Thyroid gland (tissue), 4 donors: ENCODE data around the gene NR3C2. TPM values are rescaled to one million over a fixed set of nuclear protein-coding genes. Genes with fewer than 3 reads are reported as not detected.
A peak's percentile ranks its signal among the peaks of the same experiment; 100 is the strongest.

Experiments used
- DNase-seq, 2 donors: peaks; one replicate each; pipeline ENCODE4 v3.0.0-alpha.2; 2019
- H3K27ac ChIP-seq, 3 donors: fragments of 200-600 bp; sonication (generic); 1 replicate in 2 of 3; 2 replicates in 1 of 3; pipeline ENCODE4 v1.5.1; 2016 to 2019; ENCODE audit warnings: mild to moderate bottlenecking in 1 of 3, moderate library complexity in 1 of 3
- H3K27me3 ChIP-seq: fragments of 200-600 bp; sonication (generic); one replicate; pipeline ENCODE4 v1.5.1; 2019
- H3K36me3 ChIP-seq, 2 donors: fragments of 200-600 bp; sonication (generic); one replicate each; pipeline ENCODE4 v1.5.1; 2016 to 2019
- H3K4me1 ChIP-seq, 2 donors: fragments of 200-600 bp; sonication (generic); one replicate each; pipeline ENCODE4 v1.5.1; 2017 to 2019
- H3K4me3 ChIP-seq, 3 donors: fragments of 200-600 bp; sonication (generic); replicated peaks in 1 of 3; 1 replicate in 2 of 3; 2 replicates in 1 of 3; pipeline ENCODE4 v1.5.1; 2016; ENCODE audit warnings: mild to moderate bottlenecking in 1 of 3
- H3K9me3 ChIP-seq: fragments of 200-600 bp; sonication (generic); one replicate; pipeline ENCODE4 v1.5.1; 2017
- CTCF ChIP-seq, 6 experiments: fragments of 200-600 bp in 3 of 6; fragments of 450-650 bp in 3 of 6; sonication (generic) in 3 of 6; IDR thresholded peaks; one replicate each; pipeline ENCODE4 v1.5.1; 2016 to 2019; ENCODE audit warnings: antibody characterized with exemption in 6 of 6, mild to moderate bottlenecking in 2 of 6, inconsistent platforms in 1 of 6, moderate library complexity in 1 of 6
- POLR2A ChIP-seq, 2 donors: fragments of 450-650 bp; IDR thresholded peaks; one replicate each; pipeline ENCODE4 v1.6.1; 2017; ENCODE audit warnings: antibody characterized with exemption in 2 of 2, mild to moderate bottlenecking in 2 of 2, moderate library complexity in 1 of 2
- WGBS, 2 donors: methylation state at CpG; one replicate each; pipeline ENCODE4 v1.1.5; 2017; 5-methylcytosine and 5-hydroxymethylcytosine counted together
- intact Hi-C: fragments of 100-400 bp; cut with DNase I; formaldehyde crosslinking; loops from one replicate; pipeline ENCODE4 v1.15.1; 2023
- total RNA-seq, 4 donors: library from RNA; depleted of rRNA; stranded (reverse); fragments of >200 nt; gene quantifications; one replicate each; pipeline ENCODE4 v1.2.3, GENCODE V29; 2016

NR3C2 gene
- total RNA-seq, 4 donors from 2014 or later: 51.6 to 161 (median 72.3) TPM

GRCh38 chr4:148265627-148266026 is 176.6 kb downstream of the NR3C2 start:
- no peaks in the 10 kb centered on the region for H3K9me3 ChIP-seq
- H3K4me3 ChIP-seq: no peak overlapping the region
- WGBS, 2 donors: 93 to 95% methylated on average over 5 of the region's 5 CpGs
- no peaks in the 10 kb centered on the region for H3K36me3 ChIP-seq
- intact Hi-C loops: no loop called here
- H3K27ac ChIP-seq: no peak overlapping the region
- TF ChIP-seq CTCF (IDR thresholded peaks at IDR 0.05) (no peak), POLR2A (IDR thresholded peaks at IDR 0.05) (no peak)
- no peaks in the 10 kb centered on the region for H3K27me3 ChIP-seq
- DNase-seq: no peak
- peaks cover 9 to 20% of the 10 kb centered on the region in 2 donors for H3K4me1 ChIP-seq

GRCh38 chr4:148263802-148264201 is 178.4 kb downstream of the NR3C2 start:
- no peaks in the 10 kb centered on the region for H3K27me3 ChIP-seq
- intact Hi-C loops: no loop called here
- no peak overlapping the region for H3K27ac ChIP-seq
- no peaks in the 10 kb centered on the region for H3K36me3 ChIP-seq
- no peaks in the 10 kb centered on the region for H3K9me3 ChIP-seq
- 91 to 95% methylated on average over 2 of the region's 2 CpGs for WGBS, 2 donors
- TF ChIP-seq POLR2A (IDR thresholded peaks at IDR 0.05) (no peak), CTCF (IDR thresholded peaks at IDR 0.05) (no peak)
- DNase-seq: no peak
- H3K4me1 ChIP-seq: peaks cover 12 to 16% of the 10 kb centered on the region in 2 donors
- H3K4me3 ChIP-seq: no peak overlapping the region

- Histone ChIP-seq H3K27ac (no peak overlapping the region), H3K4me1 (peaks cover 12 to 22% of the 10 kb centered on the region in 2 donors), H3K36me3 (no peaks in the 10 kb centered on the region), H3K27me3 (no peaks in the 10 kb centered on the region), H3K4me3 (no peak overlapping the region), H3K9me3 (no peaks in the 10 kb centered on the region)
- TF ChIP-seq CTCF (IDR thresholded peaks at IDR 0.05): no peak
- TF ChIP-seq POLR2A (IDR thresholded peaks at IDR 0.05): no peak
- DNase-seq: no peak
- intact Hi-C loops: no loop called here
- WGBS, 2 donors: 94 to 99% methylated on average over 4 of the region's 4 CpGs
Measured at GRCh38 chr4:148263127-148263526, 179.1 kb downstream of the NR3C2 start.

GRCh38 chr4:148261848-148262247 is 180.4 kb downstream of the NR3C2 start:
- Histone ChIP-seq H3K9me3 (no peaks in the 10 kb centered on the region), H3K27ac (peak overlapping the region in 2 of 3 donors; percentile 18 to 43), H3K4me3 (no peak overlapping the region), H3K27me3 (no peaks in the 10 kb centered on the region), H3K4me1 (peaks cover 19 to 27% of the 10 kb centered on the region in 2 donors), H3K36me3 (no peaks in the 10 kb centered on the region)
- WGBS, 2 donors: 60 to 76% methylated on average over 4 of the region's 4 CpGs
- intact Hi-C loops: no loop called here
- DNase-seq: no peak
- TF ChIP-seq POLR2A (IDR thresholded peaks at IDR 0.05): no peak

GRCh38 chr4:148259841-148260240 is 182.4 kb downstream of the NR3C2 start:
- 97 to 98% methylated on average over 3 of the region's 3 CpGs for WGBS, 2 donors
- Histone ChIP-seq H3K9me3 (no peaks in the 10 kb centered on the region), H3K27me3 (no peaks in the 10 kb centered on the region), H3K4me3 (no peak overlapping the region), H3K4me1 (peaks cover 30 to 33% of the 10 kb centered on the region in 2 donors), H3K27ac (no peak overlapping the region), H3K36me3 (no peaks in the 10 kb centered on the region)
- TF ChIP-seq CTCF (IDR thresholded peaks at IDR 0.05) (no peak), POLR2A (IDR thresholded peaks at IDR 0.05) (no peak)
- intact Hi-C loops: no loop called here
- no peak for DNase-seq

- Histone ChIP-seq H3K4me3 (no peak overlapping the region), H3K4me1 (peaks cover 30 to 33% of the 10 kb centered on the region in 2 donors), H3K27me3 (no peaks in the 10 kb centered on the region), H3K27ac (no peak overlapping the region), H3K36me3 (no peaks in the 10 kb centered on the region), H3K9me3 (no peaks in the 10 kb centered on the region)
- 82 to 91% methylated on average over 7 of the region's 7 CpGs for WGBS, 2 donors
- DNase-seq: peak in 1 of 2 donors; percentile 18
- intact Hi-C loops: no loop called here
- TF ChIP-seq POLR2A (IDR thresholded peaks at IDR 0.05) (no peak), CTCF (IDR thresholded peaks at IDR 0.05) (no peak)
Measured at GRCh38 chr4:148258535-148258934, 183.7 kb downstream of the NR3C2 start.
